ENCODE data around the gene FCRL5. TPM values are rescaled to one million over a fixed set of nuclear protein-coding genes. Genes with fewer than 3 reads are reported as not detected.

The FCRL5 gene
- total and polyA plus RNA-seq, 7 donors, result 0.01 to 0.46 (median 0.07) TPM; not detected in 2

- 71 to 87% (median 73%) methylated on average over 2 of the region's 2 CpGs for WGBS, 3 donors
- ATAC-seq (no peak), DNase-seq (no peak)
- H3K4me1 ChIP-seq, result no peaks in the 10 kb centered on the region
- no peak for TF ChIP-seq CTCF (IDR thresholded peaks at IDR 0.05)
- no peaks in the 10 kb centered on the region for H3K27me3 ChIP-seq (ENCODE audit: insufficient read depth in 3 of 3, low read length in 2 of 3)
- H3K27ac ChIP-seq, result no peak overlapping the region
- intact Hi-C loops (cut with DNase I), result no loop called here
- H3K9me3 ChIP-seq, result no peaks in the 10 kb centered on the region
- H3K4me3 ChIP-seq, result no peak overlapping the region
- H3K36me3 ChIP-seq (ENCODE audit: insufficient read depth in 1 of 2, low read depth in 1 of 2), result no peaks in the 10 kb centered on the region
These were observed 68.7 kb downstream of the FCRL5 start for GRCh38 chr1:157483635-157484034.

GRCh38 chr1:157482717-157483116 lies 69.6 kb downstream of the FCRL5 start:
- intact Hi-C loops (cut with DNase I), result no loop called here

GRCh38 chr1:157482174-157482573 lies 70.1 kb downstream of the FCRL5 start:
- TF ChIP-seq CTCF (IDR thresholded peaks at IDR 0.05), result no peak
- Histone ChIP-seq H3K9me3 (no peaks in the 10 kb centered on the region), H3K4me3 (no peak overlapping the region), H3K27ac (no peak overlapping the region), H3K27me3 (ENCODE audit: insufficient read depth in 3 of 3, low read length in 2 of 3) (no peaks in the 10 kb centered on the region), H3K4me1 (no peaks in the 10 kb centered on the region), H3K36me3 (ENCODE audit: insufficient read depth in 1 of 2, low read depth in 1 of 2) (no peaks in the 10 kb centered on the region)
- DNase-seq, result no peak
- intact Hi-C loops (cut with DNase I), result no loop called here
- no peak for ATAC-seq

More at GRCh38 chr1:157482717-157483116, 69.6 kb downstream of the FCRL5 start:
- no peaks in the 10 kb centered on the region for H3K36me3 ChIP-seq (ENCODE audit: insufficient read depth in 1 of 2, low read depth in 1 of 2)
- ATAC-seq (no peak), DNase-seq (no peak)
- H3K4me1 ChIP-seq, result no peaks in the 10 kb centered on the region
- no peak overlapping the region for H3K27ac ChIP-seq
- WGBS, 3 donors, result 42 to 57% (median 54%) methylated on average over 2 of the region's 2 CpGs
- H3K9me3 ChIP-seq, result no peaks in the 10 kb centered on the region
- no peak overlapping the region for H3K4me3 ChIP-seq
- no peaks in the 10 kb centered on the region for H3K27me3 ChIP-seq (ENCODE audit: insufficient read depth in 3 of 3, low read length in 2 of 3)
- no peak for TF ChIP-seq CTCF (IDR thresholded peaks at IDR 0.05)

- no peaks in the 10 kb centered on the region for H3K36me3 ChIP-seq (ENCODE audit: insufficient read depth in 1 of 2, low read depth in 1 of 2)
- peaks cover 7% of the 10 kb centered on the region for H3K9me3 ChIP-seq
- H3K4me3 ChIP-seq, result no peak overlapping the region
- no peak for ATAC-seq
- no peaks in the 10 kb centered on the region for H3K4me1 ChIP-seq
- no peak for TF ChIP-seq CTCF (IDR thresholded peaks at IDR 0.05)
- H3K27ac ChIP-seq, result no peak overlapping the region
- no peak for DNase-seq
- H3K27me3 ChIP-seq (ENCODE audit: insufficient read depth in 3 of 3, low read length in 2 of 3), result peaks cover 0 to 5% (median 0%) of the 10 kb centered on the region in 3 donors
- intact Hi-C loops (cut with DNase I), result no loop called here
These were observed 74.3 kb downstream of the FCRL5 start for GRCh38 chr1:157478030-157478429.

GRCh38 chr1:157477419-157477818 lies 74.9 kb downstream of the FCRL5 start:
- H3K9me3 ChIP-seq, result peaks cover 7% of the 10 kb centered on the region
- no peak overlapping the region for H3K4me3 ChIP-seq
- TF ChIP-seq CTCF (IDR thresholded peaks at IDR 0.05), result no peak
- H3K27me3 ChIP-seq (ENCODE audit: insufficient read depth in 3 of 3, low read length in 2 of 3), result peaks cover 0 to 5% (median 0%) of the 10 kb centered on the region in 3 donors
- no peaks in the 10 kb centered on the region for H3K4me1 ChIP-seq
- intact Hi-C loops (cut with DNase I), result no loop called here
- no peak overlapping the region for H3K27ac ChIP-seq
- H3K36me3 ChIP-seq (ENCODE audit: insufficient read depth in 1 of 2, low read depth in 1 of 2), result no peaks in the 10 kb centered on the region
- ATAC-seq (no peak), DNase-seq (no peak)
- WGBS, 3 donors, result 87 to 95% (median 88%) methylated on average over 4 of the region's 4 CpGs

All from psoas muscle (tissue), 8 donors.